HepG2 (cell line): ENCODE measurements around the gene ELMO2. TPM values are rescaled to one million over a fixed set of nuclear protein-coding genes. Genes with fewer than 3 reads are reported as not detected.

Experiments
- ATAC-seq: fragments of 200-7000 bp; cut with Tn5 transposase; 3 replicates; pipeline ENCODE4 v1.9.1; 2020; ENCODE audit warnings: mild to moderate bottlenecking, moderate library complexity
- BruUV-seq: library from RNA; stranded (reverse); fragments of 400-500 nt; replicated peaks from 2 replicates; lab custom pipeline; 2021; lab: Mats Ljungman, UMichigan
- CTCF ChIA-PET: fragments of 300-600 bp; formaldehyde crosslinking; extraction: SDS; loops from one replicate; lab custom pipeline; 2021; ENCODE audit warnings: low total read pairs, inconsistent platforms, low intra/inter-chr PET ratio; lab: Yijun Ruan, JAX
- POLR2A ChIA-PET: fragments of 350-600 bp; sonication (Branson Sonifier 250); formaldehyde crosslinking; loops from one replicate; lab custom pipeline; 2020; ENCODE audit warnings: antibody characterized with exemption, inconsistent platforms; lab: Yijun Ruan, JAX
- DNase-seq: peaks from one replicate; pipeline ENCODE4 v3.0.0-alpha.2; 2015; ENCODE audit warnings: low spot score
- FAIRE-seq: peaks from 3 replicates; lab custom pipeline; 2011; peaks lifted over from hg19 to GRCh38; lab: Jason Lieb, UNC
- H2AFZ ChIP-seq: one replicate; pipeline ENCODE4 v1.6.1; 2011; ENCODE audit warnings: low read length, inconsistent platforms
- H3K27ac ChIP-seq: fragments of 300-600 bp; 3 replicates; pipeline ENCODE4 v1.8.0; 2011; ENCODE audit warnings: mixed run types, mild to moderate bottlenecking, mixed read lengths, low read length, inconsistent platforms; ENCODE audit not compliant: insufficient read depth; ENCODE audit errors: extremely low read length
- H3K27me3 ChIP-seq, 2 experiments: fragments of 200-600 bp in 1 of 2; 2 replicates in 1 of 2; 3 replicates in 1 of 2; pipeline versions ENCODE4 v1.6.0 to v1.8.0; 2011; ENCODE audit warnings: low read length in 2 of 2, mild to moderate bottlenecking in 2 of 2, moderate library complexity in 2 of 2, inconsistent platforms in 1 of 2; ENCODE audit not compliant: insufficient read depth in 2 of 2, control insufficient read depth in 1 of 2
- H3K36me3 ChIP-seq, 2 experiments: fragments of 200-600 bp in 1 of 2; replicated peaks in 1 of 2; 2 replicates in 1 of 2; 3 replicates in 1 of 2; pipeline versions ENCODE4 v1.5.1 to v1.8.0; 2011; ENCODE audit warnings: low read length in 2 of 2, inconsistent platforms in 1 of 2; ENCODE audit not compliant: insufficient read depth in 2 of 2, control insufficient read depth in 1 of 2
- H3K4me1 ChIP-seq: 2 replicates; pipeline ENCODE4 v1.5.1; 2012; ENCODE audit warnings: low read length, inconsistent platforms; ENCODE audit not compliant: insufficient read depth
- H3K4me2 ChIP-seq: 2 replicates; pipeline ENCODE4 v1.6.0; 2011; ENCODE audit warnings: low read depth, low read length, inconsistent platforms
- H3K4me3 ChIP-seq, 3 experiments: fragments of 200-600 bp in 1 of 3; sonication (generic), shearing (Covaris generic) in 1 of 3; replicated peaks in 1 of 3; 2 replicates each; pipeline ENCODE4 v1.5.1; 2011 to 2016; ENCODE audit warnings: low read length in 3 of 3, inconsistent platforms in 2 of 3, low read depth in 2 of 3, mild to moderate bottlenecking in 2 of 3, control low read depth in 1 of 3, mixed read lengths in 1 of 3; ENCODE audit not compliant: insufficient read depth in 1 of 3
- H3K79me2 ChIP-seq: one replicate; pipeline ENCODE4 v1.6.1; 2011; ENCODE audit warnings: low read length, inconsistent platforms; ENCODE audit not compliant: insufficient read depth
- H3K9ac ChIP-seq: 2 replicates; pipeline ENCODE4 v1.6.0; 2011; ENCODE audit warnings: mild to moderate bottlenecking, low read depth, low read length, inconsistent platforms; ENCODE audit not compliant: insufficient read depth
- H3K9me3 ChIP-seq: 2 replicates; pipeline ENCODE4 v1.5.1; 2012; ENCODE audit warnings: mild to moderate bottlenecking, low read length
- H4K20me1 ChIP-seq: 2 replicates; pipeline ENCODE4 v1.6.0; 2011; ENCODE audit warnings: inconsistent platforms, mild to moderate bottlenecking, low read length, moderate library complexity; ENCODE audit not compliant: insufficient read depth
- ARID4A ChIP-seq: sonication (generic); formaldehyde crosslinking; IDR thresholded peaks from 2 replicates; pipeline ENCODE4 v1.5.0; 2020; ENCODE audit warnings: mild to moderate bottlenecking, missing genetic modification reagents, borderline replicate concordance
- GABPB1 ChIP-seq: IDR thresholded peaks from 2 replicates; pipeline ENCODE4 v1.6.1; 2016; ENCODE audit warnings: mild to moderate bottlenecking, missing genetic modification reagents, moderate library complexity, missing compliant biosample characterization
- KDM1A ChIP-seq: IDR thresholded peaks from 2 replicates; pipeline ENCODE4 v1.6.1; 2016; ENCODE audit warnings: missing compliant biosample characterization
- NR2F6 ChIP-seq, 2 experiments: IDR thresholded peaks; 2 replicates each; pipeline ENCODE4 v1.6.1; 2016; ENCODE audit warnings: antibody characterized with exemption in 1 of 2, mild to moderate bottlenecking in 1 of 2
- ZMYM3 ChIP-seq: sonication (generic); formaldehyde crosslinking; IDR thresholded peaks from 2 replicates; pipeline ENCODE4 v1.5.1; 2020; ENCODE audit warnings: mild to moderate bottlenecking, missing genetic modification reagents
- ZNF143 ChIP-seq: sonication (generic); formaldehyde crosslinking; IDR thresholded peaks from 2 replicates; pipeline ENCODE4 v1.4.0; 2020; ENCODE audit warnings: missing genetic modification reagents
- ZNF598 ChIP-seq: sonication (generic); formaldehyde crosslinking; IDR thresholded peaks from 2 replicates; pipeline ENCODE4 v1.5.1; 2020; ENCODE audit warnings: mild to moderate bottlenecking, missing genetic modification reagents, borderline replicate concordance
- ZNF672 ChIP-seq: sonication (generic); formaldehyde crosslinking; IDR thresholded peaks from 2 replicates; pipeline ENCODE4 v1.8.1; 2022; ENCODE audit warnings: missing genetic modification reagents
- ZNF724P ChIP-seq: sonication (generic); formaldehyde crosslinking; IDR thresholded peaks from 2 replicates; pipeline ENCODE4 v1.8.0; 2022; ENCODE audit warnings: missing genetic modification reagents, borderline replicate concordance
- ZNF768 ChIP-seq: sonication (generic); formaldehyde crosslinking; IDR thresholded peaks from 2 replicates; pipeline ENCODE4 v1.4.0; 2020; ENCODE audit warnings: missing genetic modification reagents
- WGBS: methylation state at CpG from one replicate; pipeline ENCODE4 v1.1.6; 2017; ENCODE audit warnings: low lambda C conversion rate; 5-methylcytosine and 5-hydroxymethylcytosine counted together
- in situ Hi-C: cut with HindIII; loops from 2 replicates; pipeline ENCODE4 v1.10.0; 2017; ENCODE audit warnings: low pct_unique_long_range_greater_than_20kb; ENCODE audit not compliant: extremely low pct_ligation_motif_present
- intact Hi-C: fragments of 100-400 bp; cut with micrococcal nuclease; formaldehyde crosslinking; loops from one replicate; pipeline ENCODE4 v1.10.0; 2022; ENCODE audit not compliant: unreplicated experiment
- polyA plus RNA-seq, 8 experiments: library from polyadenylated mRNA; depleted of rRNA in 3 of 8; stranded (reverse) in 7 of 8; unstranded in 1 of 8; fragments of >200 nt; fragmentation: Illumina TruSeq in 4 of 8; extraction: Trizol in 4 of 8; gene quantifications; 2 replicates each; pipeline versions ENCODE4 v1.2.1 to v1.2.3, GENCODE V29; 2011 to 2016; ENCODE audit warnings: low read depth in 4 of 8, missing spikeins in 1 of 8, mixed read lengths in 1 of 8; ENCODE audit not compliant: insufficient read depth in 1 of 8
- total RNA-seq, 5 experiments: library from RNA; depleted of rRNA; stranded (reverse); fragments of >200 nt; fragmentation: Illumina TruSeq; extraction: Trizol; gene quantifications; 2 replicates each; pipeline ENCODE4 v1.2.3, GENCODE V29; 2016; ENCODE audit warnings: low read depth in 1 of 5

Gene ELMO2
- total and polyA plus RNA-seq, 2 of the 13 experiments (the other 11 are each of a cell fraction or from before 2014, with no cell fraction given) = 30.6 to 35.7 TPM

- no TSS peak for BruUV-seq
These were observed 69.7 kb downstream of the ELMO2 start for GRCh38 chr20:46336735-46337134.

More at GRCh38 chr20:46336735-46337134, 69.7 kb downstream of the ELMO2 start:
- Histone ChIP-seq H4K20me1 (no peaks in the 10 kb centered on the region), H3K4me2 (no peak overlapping the region), H3K27me3 (peaks cover 13 to 47% of the 10 kb centered on the region in 2 experiments; a peak in 4 of 5 replicates), H2AFZ (no peak overlapping the region), H3K9ac (no peak overlapping the region), H3K36me3 (no peaks in the 10 kb centered on the region), H3K4me1 (peaks cover 36% of the 10 kb centered on the region), H3K27ac (no peak overlapping the region), H3K79me2 (no peaks in the 10 kb centered on the region), H3K4me3 (no peak overlapping the region), H3K9me3 (no peaks in the 10 kb centered on the region)
- DNase-seq = no peak
- peak; percentile 72 for TF ChIP-seq ZMYM3 (CRISPR knock-in tag)
- no peak for TF ChIP-seq ZNF724P
- peak; percentile 78; the same call in 1 of the 2 replicates for TF ChIP-seq ZNF768
- no peak for TF ChIP-seq ZNF143 (CRISPR knock-in tag)
- TF ChIP-seq GABPB1 (CRISPR knock-in tag) = no peak
- TF ChIP-seq ARID4A (CRISPR knock-in tag) = no peak
- TF ChIP-seq ZNF598 (CRISPR knock-in tag) = no peak
- TF ChIP-seq NR2F6 (IDR thresholded peaks at IDR 0.05) = 0 out of 2 replicates have a peak, but pooled peaks have one; percentile 31
- TF ChIP-seq NR2F6 (CRISPR knock-in tag; IDR thresholded peaks at IDR 0.05) = no peak
- TF ChIP-seq ZNF672 (CRISPR knock-in tag) = no peak
- no peak for TF ChIP-seq KDM1A (CRISPR knock-in tag)
- ChIA-PET POLR2A (interaction anchor here (1.5 kb wide), 1 partner anchor 27 kb away, joined by 7 read pairs; no protein-coding TSS in a partner anchor), CTCF (no interaction called here)
- FAIRE-seq = no peak
- ATAC-seq = no peak
- in situ Hi-C loops = no loop called here
- intact Hi-C loops = no loop called here
- 3% methylated on average over 3 of the region's 3 CpGs for WGBS
